SU-DHL-6 (cell line): ENCODE data around the gene MLANA.

ENCODE experiments used
- H2AFZ ChIP-seq: fragments of 200-600 bp; sonication (generic); 2 replicates; pipeline ENCODE4 v1.6.1; 2014; ENCODE audit warnings: low read depth, mild to moderate bottlenecking, moderate library complexity, mixed read lengths, antibody characterized with exemption, low read length; ENCODE audit not compliant: severe bottlenecking
- H3F3A ChIP-seq: fragments of 200-600 bp; shearing (Covaris generic); 2 replicates; pipeline ENCODE4 v1.6.0; 2016; ENCODE audit warnings: antibody characterized with exemption, mild to moderate bottlenecking; ENCODE audit not compliant: insufficient read depth
- H3K27ac ChIP-seq: fragments of 200-600 bp; sonication (generic); 2 replicates; pipeline ENCODE4 v1.5.1; 2016; ENCODE audit warnings: low read depth, mild to moderate bottlenecking, low read length, moderate library complexity, mixed read lengths
- H3K27me3 ChIP-seq: fragments of 200-600 bp; sonication (generic), shearing (Covaris generic); 2 replicates; pipeline ENCODE4 v1.6.0; 2014; ENCODE audit warnings: mild to moderate bottlenecking, low read length
- H3K36me3 ChIP-seq: fragments of 200-600 bp; sonication (generic); 2 replicates; pipeline ENCODE4 v1.6.1; 2014; ENCODE audit warnings: mild to moderate bottlenecking, low read length, mixed read lengths
- H3K4me2 ChIP-seq: fragments of 300-600, 200-600 bp; shearing (Covaris generic), sonication (generic); 2 replicates; pipeline ENCODE4 v1.6.0; 2014; ENCODE audit warnings: low read length, low read depth, mild to moderate bottlenecking; ENCODE audit not compliant: poor library complexity, severe bottlenecking
- H3K4me3 ChIP-seq: fragments of 200-600 bp; sonication (generic); 2 replicates; pipeline ENCODE4 v1.5.1; 2014; ENCODE audit warnings: antibody characterized with exemption, low read length, mild to moderate bottlenecking, mixed read lengths; ENCODE audit not compliant: insufficient read depth, poor library complexity, severe bottlenecking
- H3K79me2 ChIP-seq: fragments of 200-600 bp; sonication (generic); 2 replicates; pipeline ENCODE4 v1.6.1; 2014; ENCODE audit warnings: mild to moderate bottlenecking, low read length, moderate library complexity; ENCODE audit not compliant: insufficient read depth
- H3K9ac ChIP-seq: fragments of 200-600 bp; sonication (generic); 2 replicates; pipeline ENCODE4 v1.7.0; 2014; ENCODE audit warnings: mild to moderate bottlenecking, low read length
- H3K9me2 ChIP-seq: fragments of 200-600 bp; sonication (generic); replicated peaks from 2 replicates; pipeline ENCODE4 v1.6.1; 2014; ENCODE audit warnings: low read length; ENCODE audit not compliant: insufficient read depth
- H3K9me3 ChIP-seq: fragments of 200-600 bp; sonication (generic); 2 replicates; pipeline ENCODE4 v1.6.1; 2014; ENCODE audit warnings: low read length, mixed read lengths; ENCODE audit not compliant: insufficient read depth
- H4K20me1 ChIP-seq: fragments of 200-600 bp; sonication (generic); 2 replicates; pipeline ENCODE4 v1.6.1; 2014; ENCODE audit warnings: low read depth, mild to moderate bottlenecking, antibody characterized with exemption, low read length, moderate library complexity, mixed read lengths
- EZH2phosphoT487 ChIP-seq: fragments of 200-600 bp; sonication (generic), shearing (Covaris generic); conservative IDR thresholded peaks from 2 replicates; pipeline ENCODE4 v1.6.1; 2018; ENCODE audit warnings: mild to moderate bottlenecking, antibody characterized with exemption, low read length, moderate library complexity, mixed read lengths
- TF ChIP-seq, protein P1 (sequence below): fragments of 200-600 bp; sonication (generic); IDR thresholded peaks from one replicate; pipeline ENCODE4 v1.5.1; 2017; ENCODE audit warnings: antibody characterized with exemption, mild to moderate bottlenecking, low read length, moderate library complexity; ENCODE audit not compliant: insufficient read depth, poor library complexity, severe bottlenecking

MLANA gene

DNA sequence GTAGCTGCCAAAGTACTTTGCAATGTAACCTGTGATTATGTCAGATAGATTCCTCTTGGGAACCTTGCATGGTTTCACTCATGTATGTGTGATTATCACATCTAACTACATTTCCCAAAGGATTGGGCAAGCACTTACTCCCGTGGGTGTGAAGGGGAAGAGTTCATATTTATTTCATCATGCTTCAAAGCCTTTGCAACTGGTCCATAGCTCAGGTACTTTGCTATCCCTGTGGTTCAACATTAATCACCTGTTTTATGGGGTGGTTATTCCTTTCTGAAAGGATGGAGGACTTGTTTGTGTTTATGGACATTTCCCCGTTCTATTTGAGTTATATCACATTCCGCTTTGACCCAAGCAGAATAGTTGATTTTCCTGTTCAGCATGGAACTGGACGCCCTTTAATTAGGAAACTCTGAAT lies 44.2 kb upstream of the MLANA start:
- TF ChIP-seq EZH2phosphoT487: no peak
- TF ChIP-seq, protein P1, sequence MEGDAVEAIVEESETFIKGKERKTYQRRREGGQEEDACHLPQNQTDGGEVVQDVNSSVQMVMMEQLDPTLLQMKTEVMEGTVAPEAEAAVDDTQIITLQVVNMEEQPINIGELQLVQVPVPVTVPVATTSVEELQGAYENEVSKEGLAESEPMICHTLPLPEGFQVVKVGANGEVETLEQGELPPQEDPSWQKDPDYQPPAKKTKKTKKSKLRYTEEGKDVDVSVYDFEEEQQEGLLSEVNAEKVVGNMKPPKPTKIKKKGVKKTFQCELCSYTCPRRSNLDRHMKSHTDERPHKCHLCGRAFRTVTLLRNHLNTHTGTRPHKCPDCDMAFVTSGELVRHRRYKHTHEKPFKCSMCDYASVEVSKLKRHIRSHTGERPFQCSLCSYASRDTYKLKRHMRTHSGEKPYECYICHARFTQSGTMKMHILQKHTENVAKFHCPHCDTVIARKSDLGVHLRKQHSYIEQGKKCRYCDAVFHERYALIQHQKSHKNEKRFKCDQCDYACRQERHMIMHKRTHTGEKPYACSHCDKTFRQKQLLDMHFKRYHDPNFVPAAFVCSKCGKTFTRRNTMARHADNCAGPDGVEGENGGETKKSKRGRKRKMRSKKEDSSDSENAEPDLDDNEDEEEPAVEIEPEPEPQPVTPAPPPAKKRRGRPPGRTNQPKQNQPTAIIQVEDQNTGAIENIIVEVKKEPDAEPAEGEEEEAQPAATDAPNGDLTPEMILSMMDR: no peak
- H3F3A ChIP-seq: no peaks in the 10 kb centered on the region
- H3K36me3 ChIP-seq: no peaks in the 10 kb centered on the region
- no peaks in the 10 kb centered on the region for H3K9me2 ChIP-seq
- H4K20me1 ChIP-seq: no peaks in the 10 kb centered on the region
- no peaks in the 10 kb centered on the region for H3K9me3 ChIP-seq
- H3K9ac ChIP-seq: no peak overlapping the region
- H3K4me2 ChIP-seq: no peak overlapping the region
- H3K79me2 ChIP-seq: no peaks in the 10 kb centered on the region
- no peak overlapping the region for H3K4me3 ChIP-seq
- H2AFZ ChIP-seq: no peak overlapping the region
- no peaks in the 10 kb centered on the region for H3K27me3 ChIP-seq
- H3K27ac ChIP-seq: no peak overlapping the region

DNA sequence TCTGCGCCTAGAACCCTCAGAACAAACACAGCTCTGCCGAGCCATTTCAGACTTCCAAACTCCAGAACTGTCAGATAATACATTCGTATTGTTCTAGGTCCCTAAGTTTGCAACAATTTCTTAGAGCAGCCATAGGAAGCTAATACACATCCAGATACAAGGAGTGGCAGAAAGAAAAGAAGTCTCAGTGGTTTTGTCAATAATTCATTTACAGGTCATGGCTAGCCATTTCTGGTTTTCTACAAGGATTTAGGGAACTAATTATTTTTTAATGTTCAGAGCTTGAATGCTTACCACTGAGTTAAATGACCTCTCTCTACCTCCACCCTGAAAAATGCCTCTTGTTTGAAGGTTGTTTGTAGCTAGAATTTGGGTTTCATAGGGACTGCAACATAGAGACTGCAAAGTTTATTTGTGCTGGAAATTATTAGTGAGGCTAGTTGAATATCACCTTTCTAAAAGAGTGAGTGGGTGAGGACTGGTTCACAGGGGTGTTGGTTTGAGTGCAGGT lies 42.3 kb upstream of the MLANA start:
- Histone ChIP-seq H2AFZ (no peak overlapping the region), H3K9me3 (no peaks in the 10 kb centered on the region), H3K4me2 (no peak overlapping the region), H3K27ac (no peak overlapping the region), H3F3A (no peaks in the 10 kb centered on the region), H3K9me2 (no peaks in the 10 kb centered on the region), H3K36me3 (no peaks in the 10 kb centered on the region), H3K4me3 (no peak overlapping the region), H3K27me3 (no peaks in the 10 kb centered on the region), H3K79me2 (no peaks in the 10 kb centered on the region), H4K20me1 (no peaks in the 10 kb centered on the region), H3K9ac (no peak overlapping the region)
- no peak for TF ChIP-seq EZH2phosphoT487
- TF ChIP-seq, protein P1: no peak

DNA sequence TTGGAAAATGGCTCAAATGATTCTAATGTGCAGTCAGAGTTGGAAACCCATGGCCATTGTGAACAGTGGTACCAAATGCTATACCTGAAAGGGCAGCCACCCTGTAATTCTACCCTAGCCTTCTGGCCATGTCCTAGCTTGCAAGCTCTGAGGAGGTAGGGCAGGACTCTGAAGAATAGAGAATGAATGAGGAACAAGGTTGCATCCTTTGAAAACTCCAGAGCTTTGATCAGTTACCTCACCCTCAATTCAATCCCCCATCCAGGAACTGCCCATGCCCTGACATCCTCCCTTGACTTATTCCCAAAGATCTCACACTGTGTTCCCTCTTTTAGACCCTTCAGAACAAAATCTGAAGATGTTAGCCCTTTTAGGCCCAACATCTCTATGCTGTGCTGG lies 40.0 kb upstream of the MLANA start:
- Histone ChIP-seq H3K79me2 (no peaks in the 10 kb centered on the region), H2AFZ (no peak overlapping the region), H4K20me1 (no peaks in the 10 kb centered on the region), H3K4me3 (no peak overlapping the region), H3K36me3 (no peaks in the 10 kb centered on the region), H3K9me2 (no peaks in the 10 kb centered on the region), H3F3A (no peaks in the 10 kb centered on the region), H3K27me3 (no peaks in the 10 kb centered on the region), H3K9me3 (no peaks in the 10 kb centered on the region), H3K9ac (no peak overlapping the region), H3K27ac (no peak overlapping the region), H3K4me2 (no peak overlapping the region)
- TF ChIP-seq, protein P1: no peak
- TF ChIP-seq EZH2phosphoT487: no peak
